LHCN-M2 (cell line): ENCODE measurements around the gene PIR. TPM values are rescaled to one million over a fixed set of nuclear protein-coding genes. Genes with fewer than 3 reads are reported as not detected.

Source experiments
- DNase-seq: peaks from one replicate; pipeline ENCODE4 v3.0.0-alpha.2; 2012; ENCODE audit warnings: low read depth
- total RNA-seq: library from RNA; depleted of rRNA; stranded (reverse); fragments of >200 nt; gene quantifications from 2 replicates; pipeline ENCODE4 v1.2.3, GENCODE V29; 2014; rRNA removed

The PIR gene
- total RNA-seq, 1 experiment from 2014 or later: 4.2 TPM

DNA sequence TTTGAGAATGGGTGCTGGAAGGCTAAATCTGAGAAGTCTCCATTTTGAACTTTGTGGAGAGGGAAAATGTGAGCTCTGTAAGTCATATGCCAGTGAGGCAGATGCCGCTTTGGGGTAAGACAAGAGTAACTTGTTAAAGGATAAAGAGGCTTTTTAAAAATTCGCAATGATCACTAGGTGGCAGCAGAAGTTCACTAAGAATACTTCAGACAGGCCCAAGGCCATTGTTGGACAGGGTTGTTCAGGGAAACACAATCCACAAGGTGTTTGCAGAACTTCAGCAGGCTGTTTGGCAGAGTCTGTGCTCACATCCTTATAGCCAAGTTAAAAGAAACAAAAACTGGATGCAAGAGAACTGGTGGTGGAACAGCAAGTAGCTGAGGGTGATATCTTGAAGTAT is 144.1 kb downstream of the PIR start:
- peak; percentile 50 for DNase-seq

DNA sequence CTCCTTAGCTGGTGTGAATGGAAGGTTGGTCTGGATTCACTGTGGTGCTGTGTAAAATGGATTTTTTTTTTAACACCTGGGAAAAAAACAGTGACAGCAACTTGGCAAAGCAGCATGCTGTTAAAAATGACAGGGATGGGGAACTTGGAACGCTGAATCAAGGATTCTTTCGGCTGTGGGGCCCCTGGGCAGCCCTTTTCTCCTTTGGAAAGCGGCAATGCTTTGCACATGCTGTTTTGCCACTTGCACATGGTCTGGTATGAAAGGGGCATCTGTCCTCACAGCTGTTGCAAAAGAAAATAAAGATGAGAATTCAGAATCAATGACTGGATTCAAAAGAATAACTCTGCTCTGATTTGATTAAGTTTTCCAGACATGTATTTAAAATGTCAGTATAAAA is 147.2 kb downstream of the PIR start:
- no peak for DNase-seq

DNA sequence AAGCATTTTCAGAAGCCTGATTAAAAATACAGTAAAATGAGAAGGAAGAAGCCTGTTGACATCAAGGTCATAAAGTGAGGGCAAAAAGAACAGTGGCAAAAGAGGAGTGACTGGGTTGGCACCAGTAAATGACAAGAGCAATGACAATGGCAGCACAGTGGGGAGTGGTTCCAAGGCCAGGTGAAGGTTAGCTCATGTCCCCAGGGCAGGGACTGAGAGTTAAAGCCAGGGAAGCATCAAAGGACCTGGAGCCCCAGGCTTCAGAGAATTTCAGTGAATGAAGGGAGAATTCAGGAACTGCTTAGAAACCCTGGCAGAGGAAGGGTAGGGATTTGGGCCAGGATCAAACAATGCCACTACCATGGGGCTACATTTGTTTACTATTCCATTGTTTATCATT is 149.0 kb downstream of the PIR start:
- no peak for DNase-seq

DNA sequence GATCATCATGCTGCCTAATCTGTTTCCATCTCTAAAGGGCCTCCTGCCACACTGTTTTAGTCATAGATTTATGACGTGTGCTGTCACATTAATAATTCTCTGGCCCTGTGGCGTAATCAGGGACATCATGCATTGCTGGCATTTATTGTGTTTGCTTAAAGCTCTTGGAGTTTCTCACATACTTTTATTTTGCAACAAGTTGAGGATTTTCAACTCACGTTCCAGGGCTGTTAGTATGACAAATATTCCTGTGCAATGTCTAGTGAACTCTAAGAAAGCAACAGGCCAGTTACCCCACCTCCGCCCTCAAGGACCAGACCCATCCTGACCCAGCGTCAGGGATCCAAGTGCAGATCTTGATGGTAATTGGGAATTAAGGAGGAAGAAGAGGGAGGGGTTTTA is 150.1 kb downstream of the PIR start:
- DNase-seq: peak; percentile 14

DNA sequence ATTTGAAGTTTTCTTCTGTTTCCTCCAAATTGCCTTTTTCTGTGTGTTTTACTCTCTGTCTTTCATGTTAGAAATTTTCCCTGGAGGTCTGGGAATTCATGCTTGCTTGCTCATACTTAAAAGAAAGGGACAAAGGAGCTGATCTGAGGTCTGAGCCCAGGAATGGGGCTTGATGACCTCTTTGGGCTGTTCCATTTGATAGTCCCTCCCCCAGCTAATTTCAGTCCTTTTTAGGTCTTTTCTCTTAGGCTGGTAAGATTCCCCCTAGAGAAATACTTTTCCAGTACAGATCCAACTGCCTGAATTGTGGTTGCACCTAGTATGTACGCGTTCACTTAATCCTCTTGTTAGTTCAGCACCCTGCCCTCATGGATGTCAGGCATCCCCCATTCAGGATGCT is 152.3 kb downstream of the PIR start:
- DNase-seq: no peak

DNA sequence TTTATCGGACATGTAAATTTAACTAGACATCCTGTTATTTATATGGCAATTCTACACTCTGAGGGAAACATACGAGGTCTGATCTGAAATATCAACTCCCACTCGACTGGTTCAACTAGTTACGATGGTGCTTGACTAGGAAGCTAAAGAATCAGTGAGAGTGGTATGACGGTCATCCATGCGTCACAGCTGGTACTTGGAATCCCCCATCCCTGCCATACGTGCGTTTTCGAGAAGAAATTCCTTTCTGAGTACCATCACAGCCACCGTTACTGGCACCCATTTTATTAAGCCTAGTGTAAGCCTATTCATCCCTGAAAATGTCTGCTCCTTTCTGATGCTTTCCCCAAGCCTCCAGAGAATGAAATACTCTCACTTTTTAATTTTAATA is 157.1 kb downstream of the PIR start:
- peak; percentile 33 for DNase-seq

DNA sequence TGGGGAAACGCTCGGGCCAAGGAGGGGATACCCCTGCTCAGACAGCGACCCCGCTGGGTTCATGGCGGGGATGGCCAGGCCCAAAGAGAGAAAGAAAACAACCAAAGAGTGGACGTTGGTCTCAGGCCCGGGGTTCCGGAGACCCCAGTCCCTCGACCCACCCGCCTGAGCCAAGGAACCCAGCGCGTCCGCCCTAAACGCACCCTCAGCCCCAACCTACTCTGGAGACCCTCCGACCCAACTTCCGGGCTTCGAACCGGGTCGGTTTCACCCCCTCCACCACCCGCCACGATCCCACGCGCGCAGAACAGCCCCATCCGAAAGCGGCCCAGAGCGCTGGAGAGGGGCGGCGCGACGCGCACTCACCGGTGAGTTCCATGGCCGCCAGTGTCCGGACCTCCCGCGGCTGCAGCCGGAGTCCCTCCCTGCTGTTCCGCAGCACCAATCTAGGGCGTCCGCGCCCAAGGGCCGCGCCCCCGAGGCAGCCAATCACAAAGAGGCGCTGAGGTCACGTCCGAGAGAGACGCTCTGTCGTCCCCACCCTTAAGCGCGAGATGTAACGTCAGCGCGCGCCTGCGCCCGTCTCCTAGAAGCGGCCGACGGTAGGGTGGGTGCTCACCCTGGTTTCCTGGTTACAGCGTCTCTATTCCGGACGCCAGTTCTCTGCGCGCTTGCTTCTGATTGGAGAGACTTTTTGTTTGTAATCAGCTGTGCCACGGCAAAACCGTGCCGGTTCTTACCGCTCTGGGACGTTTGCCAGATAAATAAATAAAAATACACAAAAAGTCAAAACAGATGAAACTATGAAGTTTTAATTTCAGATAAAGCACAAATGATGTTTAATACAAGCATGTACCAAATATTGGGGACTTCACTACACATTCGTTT is 157.8 kb downstream of the PIR start, which contains the start of gene PIGA:
Gene PIGA, minus strand, starts transcription at position 389 of the 888 bp plus-strand sequence. CDS start 3,593 bp downstream, outside the sequence.
- DNase-seq: peak; percentile 95

Other genes starting within 250 kb of the PIR start
- 2.1 and 4.2 TPM in 2 replicates for gene ASB9, start 223.2 kb downstream of the PIR start, total RNA-seq
- not detected in 2 replicates for gene ASB11, start 177.7 kb downstream of the PIR start, total RNA-seq
- 6.7 and 10.2 TPM in 2 replicates for gene PIGA, start 157.8 kb downstream of the PIR start, total RNA-seq
- gene VEGFD, start 108.9 kb downstream of the PIR start, total RNA-seq: not detected in 2 replicates
- gene BMX, start 7.5 kb upstream of the PIR start, total RNA-seq: not detected in 2 replicates
- gene ACE2, start 107.6 kb upstream of the PIR start, total RNA-seq: not detected in 2 replicates
- gene CLTRN, start 171.5 kb upstream of the PIR start, total RNA-seq: not detected in 2 replicates
- 18.4 and 29.7 TPM in 2 replicates for gene CA5B, start 244.9 kb upstream of the PIR start, total RNA-seq